HG03378 (cell line): ENCODE data around the gene LMAN2.

Source experiments
- ATAC-seq: cut with Tn5 transposase; IDR thresholded peaks from one replicate; pipeline ENCODE4 v1.9.1; 2021; ENCODE audit warnings: mild to moderate bottlenecking, moderate library complexity; ENCODE audit not compliant: unreplicated experiment

Gene LMAN2

DNA sequence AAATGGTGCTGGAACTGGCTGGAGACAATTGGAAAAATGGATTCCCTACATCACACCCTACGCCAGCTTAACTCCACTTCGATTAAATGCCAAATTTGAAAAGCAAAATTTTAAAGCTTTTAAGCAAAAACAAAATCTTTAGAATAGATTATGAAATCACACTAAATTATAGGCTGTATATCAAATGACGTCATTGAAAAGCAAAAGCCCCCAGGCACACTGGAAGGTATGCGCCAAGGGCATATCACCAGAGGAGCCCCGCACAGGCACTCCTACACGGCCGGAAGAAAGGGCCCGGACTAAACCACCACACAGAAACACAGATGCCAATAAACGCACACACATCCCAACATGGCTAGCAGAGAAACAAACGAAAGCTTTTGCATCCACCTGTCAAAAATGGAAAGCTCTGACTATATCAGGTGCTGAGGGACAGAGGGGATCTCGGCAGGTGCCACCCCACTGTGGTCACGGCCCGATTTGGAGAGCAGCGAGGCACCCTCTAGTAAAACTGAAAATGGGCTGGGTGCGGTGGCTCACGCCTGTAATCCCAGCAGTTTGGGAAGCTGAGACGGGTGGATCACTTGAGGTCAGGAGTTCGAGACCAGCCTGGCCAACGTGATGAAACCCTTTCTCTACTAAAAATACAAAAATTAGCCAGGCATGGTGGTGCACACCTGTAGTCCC, 22.8 kb downstream of the LMAN2 start:
- ATAC-seq: no peak

DNA sequence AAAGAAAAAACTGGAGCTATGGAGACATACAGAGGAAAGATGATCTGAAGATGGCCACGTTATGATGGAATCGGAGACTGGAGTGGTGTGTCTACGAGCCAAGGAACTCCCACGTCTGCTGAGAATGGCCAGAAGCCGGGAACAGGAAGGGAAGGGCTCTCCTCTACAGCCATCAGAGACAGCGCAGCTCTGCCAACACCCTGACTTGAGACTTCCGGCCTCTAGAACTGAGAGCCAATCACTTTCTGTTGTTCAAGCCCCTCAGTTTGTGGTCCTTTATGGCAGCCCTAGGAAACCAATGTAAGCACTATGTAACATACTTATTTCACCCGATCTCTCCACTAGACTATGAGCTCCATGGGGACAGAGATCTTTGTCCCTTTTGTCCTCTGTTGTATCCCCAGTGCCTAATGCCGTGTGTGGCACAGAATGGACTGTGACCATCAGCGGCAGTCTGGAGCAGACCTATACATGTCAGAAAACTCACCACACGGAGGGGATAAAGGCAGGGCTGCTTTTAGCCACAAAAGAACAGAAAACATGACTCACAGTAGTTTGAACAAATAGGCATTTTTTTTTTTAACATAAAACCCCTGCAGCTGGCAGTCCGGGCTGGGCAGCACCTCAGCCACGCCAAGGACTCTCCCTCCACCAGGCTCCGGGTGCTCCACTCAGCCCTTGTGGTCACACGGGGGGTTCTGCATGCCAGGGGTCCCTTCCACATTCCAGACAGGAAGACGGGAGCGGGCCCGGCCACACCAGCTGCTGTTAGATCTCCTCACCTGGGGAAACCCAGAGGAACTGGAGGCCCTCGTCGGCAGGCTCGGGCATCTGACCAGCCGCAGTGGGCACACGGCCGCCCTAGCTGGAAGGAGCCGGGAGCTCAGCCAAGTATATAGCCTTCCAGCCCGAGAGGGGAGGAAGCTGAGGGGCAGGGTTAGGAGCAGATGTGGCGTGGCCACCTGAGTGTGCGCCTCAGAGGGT, 23.6 kb downstream of the LMAN2 start:
- no peak for ATAC-seq

DNA sequence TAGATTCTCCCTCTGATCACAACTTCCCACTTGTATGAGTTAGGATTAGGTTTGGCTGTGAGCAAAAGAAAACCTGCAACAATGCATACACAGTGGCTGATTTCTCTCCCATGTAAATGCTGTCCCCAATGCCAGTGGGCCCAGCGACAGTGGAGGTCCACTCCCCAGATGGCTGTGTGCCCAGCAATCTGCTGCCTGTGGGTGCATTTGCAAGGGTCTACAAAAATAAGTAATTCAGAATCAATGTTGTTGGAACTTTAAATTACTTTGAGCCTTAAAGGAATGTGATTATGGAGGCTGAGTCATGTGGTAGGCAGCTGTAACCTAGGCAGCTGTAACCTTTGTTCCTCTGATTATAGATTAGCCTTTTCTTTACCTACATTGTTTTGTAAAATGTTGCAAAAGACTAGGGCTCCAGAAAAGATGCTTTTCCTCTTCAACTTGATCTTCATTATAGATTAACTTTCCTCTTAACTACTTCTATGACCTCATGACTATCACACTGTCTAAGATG, 25.5 kb downstream of the LMAN2 start:
- no peak for ATAC-seq

DNA sequence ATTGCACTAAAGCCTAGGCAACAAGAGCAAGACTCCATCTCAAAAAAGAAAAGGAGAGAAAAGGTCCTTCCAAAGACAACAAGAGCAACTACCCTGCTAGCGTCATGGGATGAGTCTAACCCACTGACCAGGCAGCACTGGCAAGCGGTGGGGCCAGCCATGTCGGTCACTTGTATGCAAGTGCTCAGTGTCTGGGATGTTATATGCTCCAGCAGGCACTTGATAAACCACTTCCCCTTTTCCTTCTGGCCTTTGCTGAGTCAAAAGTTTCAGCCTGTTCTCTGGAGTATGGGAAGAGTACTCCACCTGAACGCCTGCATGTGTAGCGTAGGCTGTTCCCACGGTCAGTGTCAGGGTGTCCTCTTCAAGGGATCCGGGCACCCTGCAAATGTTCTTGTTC, 30.6 kb downstream of the LMAN2 start:
- ATAC-seq: no peak

DNA sequence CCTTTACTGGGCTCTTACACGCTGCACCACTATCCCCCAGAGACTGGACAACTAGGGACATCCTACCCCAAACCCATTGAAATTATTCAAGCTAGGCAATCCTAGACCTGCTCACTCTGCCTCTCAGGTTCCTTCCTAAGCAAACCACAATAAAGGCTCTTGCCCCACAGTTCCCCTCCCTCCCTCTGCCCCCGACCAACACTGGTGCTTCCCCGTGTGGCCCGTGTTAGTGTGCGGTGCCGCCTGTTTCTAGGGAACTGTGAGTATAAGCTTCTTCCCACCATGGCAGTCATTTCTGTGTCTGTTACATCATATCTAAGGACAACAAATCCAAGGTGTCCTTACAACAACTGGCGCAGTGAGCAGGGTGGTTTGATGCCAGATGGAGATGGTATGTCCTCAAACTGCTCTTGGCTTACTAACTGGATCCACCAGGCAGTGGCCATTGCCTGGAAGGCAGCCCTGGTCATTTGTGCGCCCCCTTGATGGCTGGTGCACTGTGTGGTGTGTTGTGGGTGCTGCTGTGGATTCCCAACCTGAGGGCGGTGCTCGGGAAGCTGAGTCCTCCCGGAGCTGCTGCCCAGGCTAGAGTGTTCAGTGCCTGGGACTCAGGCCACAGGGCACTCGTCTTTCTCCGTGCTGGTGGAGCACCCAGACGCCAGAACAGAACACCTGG, 31.4 kb downstream of the LMAN2 start:
- ATAC-seq: no peak

GRCh38 chr5:177317959-177318377, 33.5 kb downstream of the LMAN2 start:
- no peak for ATAC-seq

DNA sequence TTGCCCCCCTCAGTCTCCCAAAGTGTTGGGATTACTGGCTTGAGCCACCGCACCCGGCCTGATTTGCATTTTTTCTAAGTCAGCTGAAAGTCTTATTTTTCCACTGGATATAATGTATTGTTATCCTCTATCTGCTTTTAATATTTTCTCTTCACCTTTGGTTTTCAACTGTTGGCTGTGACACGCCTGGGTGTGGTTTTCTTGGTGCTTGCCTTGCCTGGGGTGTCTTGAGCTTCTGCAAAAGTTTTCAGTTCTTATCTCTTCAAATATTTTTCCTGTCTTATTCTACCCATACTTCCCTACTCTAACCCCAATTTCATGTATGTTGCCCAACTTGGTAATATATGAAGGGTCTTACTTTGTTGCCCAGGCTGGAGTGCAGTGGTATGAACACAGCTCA, 35.5 kb downstream of the LMAN2 start:
- ATAC-seq: no peak

- no peak for ATAC-seq
These were observed 36.1 kb downstream of the LMAN2 start for GRCh38 chr5:177315411-177315810.

DNA sequence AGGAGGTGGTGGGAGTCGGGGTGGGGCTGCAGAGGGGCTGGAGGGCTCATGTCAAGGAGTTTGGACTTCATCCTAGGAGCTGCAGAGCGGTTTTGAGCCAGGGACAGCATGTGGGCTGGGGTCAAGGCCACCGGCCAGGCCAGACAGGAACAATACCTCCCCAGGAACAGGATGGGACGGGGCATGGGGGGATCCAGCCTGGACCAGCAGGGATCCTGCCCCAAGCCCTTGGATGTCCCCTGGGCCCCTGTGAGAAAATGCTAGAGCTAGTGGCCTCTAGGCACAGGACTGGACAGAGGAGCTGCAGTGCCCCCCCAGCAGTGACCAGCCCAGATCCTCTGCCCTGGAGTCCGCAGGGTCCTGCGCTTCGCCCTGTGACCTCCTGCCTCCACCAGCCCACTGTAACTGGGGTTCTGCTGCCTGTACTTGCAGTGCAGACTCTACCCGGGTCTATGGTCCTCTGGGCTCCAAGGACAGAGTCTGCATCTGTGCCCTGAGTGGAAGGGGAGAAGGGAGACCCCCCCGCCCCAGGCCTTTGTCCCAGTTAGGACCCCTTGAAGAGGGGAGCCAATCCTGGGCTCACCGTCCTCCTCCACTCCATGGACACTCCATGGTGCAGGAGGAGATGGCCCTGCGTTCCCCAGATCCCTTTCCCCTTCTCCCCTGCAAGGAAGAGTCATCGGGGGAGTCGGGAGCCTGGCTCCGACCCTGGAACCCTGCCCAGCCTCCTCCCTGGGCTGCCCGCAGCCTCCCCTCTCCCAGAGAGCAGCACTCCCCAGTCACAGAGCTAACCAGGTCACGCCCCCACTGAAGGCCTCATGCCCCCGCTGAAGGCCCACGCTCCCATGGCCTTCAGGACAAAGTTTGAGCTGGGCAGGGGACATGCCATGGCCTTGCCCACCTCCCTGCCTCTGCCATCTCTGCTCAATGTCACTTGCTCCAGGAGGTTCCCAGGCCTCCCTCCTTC, 36.8 kb downstream of the LMAN2 start:
- no peak for ATAC-seq

GRCh38 chr5:177313561-177314259, 37.8 kb downstream of the LMAN2 start:
- ATAC-seq: no peak

DNA sequence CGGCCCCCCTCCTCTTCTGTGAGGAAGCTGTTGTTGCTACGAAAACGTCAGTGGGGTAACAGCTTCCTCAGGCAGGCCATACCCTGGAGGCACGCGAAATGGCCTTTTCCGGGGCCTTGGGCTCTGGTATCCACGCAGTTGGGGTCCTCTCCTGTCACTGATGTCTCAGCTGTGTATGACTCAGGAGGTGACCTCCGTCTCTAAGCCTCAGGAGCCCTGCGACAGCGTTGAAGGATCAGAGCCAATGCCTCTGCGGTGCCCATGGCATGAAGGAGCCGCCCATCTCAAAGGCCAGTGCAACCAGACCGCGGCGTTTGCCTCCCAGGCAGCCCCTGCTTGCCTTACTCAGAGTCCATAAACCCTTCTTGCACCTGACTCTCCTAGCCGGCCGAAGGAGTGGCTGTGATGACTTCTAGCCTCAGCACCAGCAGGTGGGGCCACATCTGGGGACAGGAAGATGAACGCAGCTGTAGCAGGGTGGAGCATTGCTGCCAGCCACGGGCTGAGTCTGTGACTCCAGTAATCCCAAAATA, 38.8 kb downstream of the LMAN2 start:
- peak; percentile 34 for ATAC-seq

- peak; percentile 50 for ATAC-seq
These were observed 39.5 kb downstream of the LMAN2 start, which contains the start of gene MXD3 for GRCh38 chr5:177311723-177312648. Gene MXD3, minus strand, starts transcription at chr5:177311898. Its CDS starts 68 bp downstream, at chr5:177311830.

- ATAC-seq: peak; percentile 6
These were observed 40.1 kb downstream of the LMAN2 start for GRCh38 chr5:177311392-177311722.

- ATAC-seq: no peak
These were observed 40.6 kb downstream of the LMAN2 start for GRCh38 chr5:177310757-177311391.

GRCh38 chr5:177310332-177310731, 41.1 kb downstream of the LMAN2 start:
- ATAC-seq: no peak

DNA sequence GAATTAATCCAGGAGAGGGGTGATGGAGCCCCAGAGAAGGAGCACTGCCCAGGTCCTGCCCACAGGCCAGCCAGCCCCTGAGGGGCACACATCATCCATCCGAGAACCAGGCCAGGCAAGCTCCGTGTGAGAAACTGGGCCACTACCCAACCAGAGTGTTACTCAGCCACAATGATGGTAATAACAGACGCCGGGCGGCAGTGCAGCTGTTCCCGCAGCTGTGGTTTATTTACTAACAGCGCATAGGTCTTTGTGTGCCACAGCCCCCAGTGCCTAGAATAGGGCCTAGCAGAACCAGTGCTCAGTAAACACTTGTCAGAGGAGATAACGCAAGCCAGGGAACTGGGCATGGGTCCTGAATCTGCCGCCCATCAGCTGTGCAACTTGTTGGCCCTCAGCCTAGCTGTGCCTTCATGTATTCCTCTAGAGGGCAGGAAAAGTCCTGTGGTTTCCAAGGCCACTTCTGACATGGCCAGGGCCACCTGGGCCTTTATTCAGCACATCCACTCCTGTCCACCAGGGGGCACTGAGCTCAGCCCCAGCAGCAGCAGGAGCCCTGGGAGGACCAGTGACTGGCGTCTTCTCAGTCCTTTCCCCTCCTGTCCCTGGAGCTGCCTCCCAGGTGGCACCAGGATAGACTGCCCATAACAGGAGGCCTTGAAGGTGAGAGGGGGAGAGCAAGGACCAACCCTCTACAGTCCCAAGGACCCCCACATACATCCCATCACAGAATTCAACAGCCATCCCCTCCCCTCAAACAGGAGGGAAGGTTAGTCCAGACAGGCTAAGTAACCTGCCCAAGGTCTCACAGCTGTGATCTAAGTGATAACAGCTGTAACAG, 41.9 kb downstream of the LMAN2 start:
- no peak for ATAC-seq

DNA sequence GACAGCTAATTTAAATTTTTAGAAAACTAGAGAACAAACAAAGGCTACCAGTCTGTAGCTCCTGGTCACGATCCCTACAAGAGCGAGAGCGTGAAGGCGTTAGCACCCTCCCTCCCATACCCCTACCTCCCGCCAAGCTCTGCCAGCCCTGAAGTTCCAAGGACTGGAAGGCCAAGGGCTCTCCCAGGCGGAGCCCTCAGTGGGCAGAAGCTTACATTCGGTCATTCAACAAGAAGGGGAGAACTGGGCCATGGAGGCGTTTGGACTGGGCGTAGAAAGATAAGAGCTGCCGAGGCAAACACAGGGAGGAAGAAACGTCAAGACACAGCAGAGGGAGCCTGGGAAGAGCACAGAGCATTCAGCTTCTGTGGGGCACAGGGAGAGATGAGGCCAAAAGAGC, 42.7 kb downstream of the LMAN2 start:
- ATAC-seq: no peak
